Measurements from ENCODE around the gene MDH1.
"Not testable (repeated sequence)": the region's sequence is repeated elsewhere in the genome, so short reads cannot be mapped to it uniquely, and the experiment has no call there.

MDH1 gene

GRCh38 chr2:63589148-63589958, 590 bp downstream of the MDH1 start:
- DNase-seq = no peak

- no peak for DNase-seq
These were observed 2.1 kb downstream of the MDH1 start for GRCh38 chr2:63590626-63591408.

- no peak for DNase-seq
These were observed 2.9 kb downstream of the MDH1 start for GRCh38 chr2:63591566-63592175.

- no peak for DNase-seq
These were observed 5.9 kb downstream of the MDH1 start for GRCh38 chr2:63594660-63595059.

GRCh38 chr2:63596401-63596883, 7.7 kb downstream of the MDH1 start:
- no peak for DNase-seq

- DNase-seq = no peak
These were observed 10.2 kb downstream of the MDH1 start for GRCh38 chr2:63598981-63599380.

- no peak for DNase-seq
These were observed 12.2 kb downstream of the MDH1 start for GRCh38 chr2:63600881-63601460.

GRCh38 chr2:63604666-63605065, 15.9 kb downstream of the MDH1 start:
- no peak for DNase-seq

GRCh38 chr2:63608865-63609264, 20.1 kb downstream of the MDH1 start:
- not testable (repeated sequence) for DNase-seq

- DNase-seq = no peak
These were observed 21.8 kb downstream of the MDH1 start for GRCh38 chr2:63610525-63610924.

- DNase-seq = no peak
These were observed 24.7 kb downstream of the MDH1 start for GRCh38 chr2:63613391-63613901.

- no peak for DNase-seq
These were observed 25.7 kb downstream of the MDH1 start for GRCh38 chr2:63614448-63614968.

- no peak for DNase-seq
These were observed 26.5 kb downstream of the MDH1 start for GRCh38 chr2:63614983-63615945.

- DNase-seq = no peak
These were observed 28.6 kb downstream of the MDH1 start for GRCh38 chr2:63617366-63617765.

GRCh38 chr2:63619328-63619727, 30.6 kb downstream of the MDH1 start:
- DNase-seq = no peak

GRCh38 chr2:63622751-63623150, 34.0 kb downstream of the MDH1 start:
- no peak for DNase-seq

- DNase-seq = not testable (repeated sequence)
These were observed 35.0 kb downstream of the MDH1 start for GRCh38 chr2:63623763-63624162.

GRCh38 chr2:63627866-63628265, 39.1 kb downstream of the MDH1 start:
- DNase-seq = no peak

GRCh38 chr2:63628403-63628942, 39.7 kb downstream of the MDH1 start:
- DNase-seq = no peak

- DNase-seq = no peak
These were observed 42.7 kb downstream of the MDH1 start for GRCh38 chr2:63631501-63631900.

- no peak for DNase-seq
These were observed 43.6 kb downstream of the MDH1 start for GRCh38 chr2:63632382-63632781.

Measured in activated CD8-positive, alpha-beta memory T cell treated with anti-CD3 and anti-CD28 coated beads, Interleukin-2, amount 50 U/mL, for 4 hours (primary cell).